Motor neuron (in vitro differentiated cells): Measurements from ENCODE around the gene TMEM259. TPM values are rescaled to one million over a fixed set of nuclear protein-coding genes. Genes with fewer than 3 reads are reported as not detected.
A peak's percentile ranks its signal among the peaks of the same experiment; 100 is the strongest.

Experiments
- ATAC-seq, 8 experiments: fragments of 200-7000 bp; cut with Tn5 transposase; replicated peaks in 6 of 8; 2 replicates each; pipeline ENCODE4 v1.8.0; 2021; ENCODE audit warnings: mild to moderate bottlenecking in 8 of 8, moderate library complexity in 8 of 8
- H3K27ac ChIP-seq, 2 donors: fragments of 250-450 bp; sonication (Bioruptor Pico); 2 replicates each; pipeline ENCODE4 v1.9.0; 2021; ENCODE audit warnings: antibody characterized with exemption in 2 of 2, mild to moderate bottlenecking in 2 of 2, moderate library complexity in 1 of 2
- H3K4me1 ChIP-seq, 2 donors: fragments of 250-450 bp; sonication (Bioruptor Pico); replicated peaks in 1 of 2; 2 replicates each; pipeline ENCODE4 v1.6.1; 2021; ENCODE audit warnings: antibody characterized with exemption in 2 of 2, mild to moderate bottlenecking in 2 of 2, moderate library complexity in 1 of 2
- H3K4me3 ChIP-seq, 5 donors: fragments of 250-450 bp; sonication (Bioruptor Pico); 2 replicates each; pipeline ENCODE4 v1.9.0; 2021; ENCODE audit warnings: antibody characterized with exemption in 5 of 5, mild to moderate bottlenecking in 5 of 5, moderate library complexity in 4 of 5
- WGBS, 10 experiments: fragments of 450-650 bp; shearing (Covaris generic); methylation state at CpG; one replicate each; pipeline ENCODE4 v1.0.0; 2022; 5-methylcytosine and 5-hydroxymethylcytosine counted together
- in situ Hi-C, 9 experiments: fragments of 400-800 bp; cut with MboI; loops; one replicate each; pipeline ENCODE4 v1.15.0; 2021; ENCODE audit warnings: low sequenced_read_pairs in 9 of 9, low pct_unique_long_range_greater_than_20kb in 2 of 9; ENCODE audit not compliant: unreplicated experiment in 9 of 9
- total RNA-seq, 8 experiments: library from RNA; unstranded; fragments of 300-600 nt; gene quantifications; 2 replicates each; pipeline versions ENCODE4 v1.2.3 to v1.2.4, GENCODE V29; 2022

TMEM259 gene
- total RNA-seq, 8 experiments from 2014 or later, result 59.4 to 125 (median 87.8) TPM

DNA sequence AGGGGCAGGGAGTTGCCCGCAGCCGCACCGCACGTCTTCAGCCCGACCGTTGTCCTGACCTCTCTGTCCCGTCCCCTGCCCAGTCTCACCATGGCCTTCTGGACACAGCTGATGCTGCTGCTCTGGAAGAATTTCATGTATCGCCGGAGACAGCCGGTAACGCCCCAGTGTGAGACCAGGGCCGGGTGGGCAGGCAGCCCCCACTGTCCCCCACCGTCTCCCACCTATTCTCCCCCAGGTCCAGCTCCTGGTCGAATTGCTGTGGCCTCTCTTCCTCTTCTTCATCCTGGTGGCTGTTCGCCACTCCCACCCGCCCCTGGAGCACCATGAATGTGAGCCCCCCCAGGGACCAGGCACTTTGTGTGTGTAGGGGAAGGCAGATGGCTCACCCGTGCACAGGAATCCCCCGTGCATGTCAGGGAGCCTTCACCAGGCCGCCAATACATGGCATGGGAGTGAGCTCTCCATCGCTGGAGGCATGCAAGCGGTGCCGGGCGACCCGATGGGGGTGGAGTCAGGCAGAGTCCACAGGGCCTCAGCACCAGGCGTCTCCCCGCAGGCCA, 20.4 kb upstream of the TMEM259 start:
- peak overlapping the region; percentile 43 to 57 (median 48) for H3K4me3 ChIP-seq
- WGBS, 10 experiments, result 0 to 80% (median 66%) methylated on average over 2 to 9 of the region's 26 CpGs; no CpG with 5 or more reads in 6 of the 10 experiments
- in situ Hi-C loops, result no loop called here
- ATAC-seq, result peak in 1 of 8 experiments; percentile 5
- H3K4me1 ChIP-seq, result peaks cover 3 to 6% of the 10 kb centered on the region in 2 donors
- no peak overlapping the region for H3K27ac ChIP-seq

DNA sequence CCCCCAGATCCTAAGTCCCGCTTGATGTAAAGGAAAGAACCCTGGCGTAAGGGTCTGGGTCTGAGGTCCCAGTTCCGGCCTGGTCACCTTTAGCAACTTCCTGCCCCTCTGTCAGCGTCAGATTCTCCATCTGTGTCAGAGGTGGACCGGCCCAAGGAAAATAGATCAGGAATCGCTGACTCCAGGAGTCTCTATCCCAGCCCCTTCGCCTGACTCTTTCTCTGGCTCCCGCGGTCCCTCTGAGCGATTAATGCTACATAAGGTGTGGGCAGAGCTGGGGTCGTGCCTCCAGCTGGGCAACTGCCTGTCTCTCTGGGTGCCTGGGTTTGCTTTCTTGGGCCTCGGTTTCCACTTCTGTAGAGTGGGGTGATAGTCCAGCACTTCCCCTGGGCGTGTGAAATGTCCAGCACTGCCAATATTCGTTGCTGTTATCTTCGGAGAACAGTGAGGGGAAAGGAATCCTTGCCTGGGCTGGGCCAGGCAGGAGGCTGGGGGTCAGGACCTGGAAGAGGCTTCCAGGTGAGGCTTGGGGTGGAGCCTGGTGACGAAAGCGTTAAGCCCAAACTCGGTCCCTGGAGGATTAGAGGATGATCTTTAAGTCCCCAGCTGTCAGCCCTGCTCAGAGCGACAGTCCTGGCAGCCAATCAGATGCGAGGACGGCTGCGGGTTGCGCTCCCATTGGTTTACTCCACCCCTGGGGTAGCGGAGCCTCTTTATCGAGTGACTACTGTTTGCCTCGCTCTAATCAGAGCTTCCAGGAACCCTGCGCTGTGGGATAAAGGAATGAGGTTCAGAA, 19.8 kb upstream of the TMEM259 start:
- Histone ChIP-seq H3K4me1 (peaks cover 3 to 6% of the 10 kb centered on the region in 2 donors), H3K27ac (no peak overlapping the region), H3K4me3 (peak overlapping the region; percentile 43 to 57 (median 48))
- in situ Hi-C loops, result no loop called here
- peak; percentile 46 to 72 (median 68) for ATAC-seq
- WGBS, 10 experiments, result 0 to 20% (median 2%) methylated on average over 1 to 15 of the region's 27 CpGs; no CpG with 5 or more reads in 3 of the 10 experiments

DNA sequence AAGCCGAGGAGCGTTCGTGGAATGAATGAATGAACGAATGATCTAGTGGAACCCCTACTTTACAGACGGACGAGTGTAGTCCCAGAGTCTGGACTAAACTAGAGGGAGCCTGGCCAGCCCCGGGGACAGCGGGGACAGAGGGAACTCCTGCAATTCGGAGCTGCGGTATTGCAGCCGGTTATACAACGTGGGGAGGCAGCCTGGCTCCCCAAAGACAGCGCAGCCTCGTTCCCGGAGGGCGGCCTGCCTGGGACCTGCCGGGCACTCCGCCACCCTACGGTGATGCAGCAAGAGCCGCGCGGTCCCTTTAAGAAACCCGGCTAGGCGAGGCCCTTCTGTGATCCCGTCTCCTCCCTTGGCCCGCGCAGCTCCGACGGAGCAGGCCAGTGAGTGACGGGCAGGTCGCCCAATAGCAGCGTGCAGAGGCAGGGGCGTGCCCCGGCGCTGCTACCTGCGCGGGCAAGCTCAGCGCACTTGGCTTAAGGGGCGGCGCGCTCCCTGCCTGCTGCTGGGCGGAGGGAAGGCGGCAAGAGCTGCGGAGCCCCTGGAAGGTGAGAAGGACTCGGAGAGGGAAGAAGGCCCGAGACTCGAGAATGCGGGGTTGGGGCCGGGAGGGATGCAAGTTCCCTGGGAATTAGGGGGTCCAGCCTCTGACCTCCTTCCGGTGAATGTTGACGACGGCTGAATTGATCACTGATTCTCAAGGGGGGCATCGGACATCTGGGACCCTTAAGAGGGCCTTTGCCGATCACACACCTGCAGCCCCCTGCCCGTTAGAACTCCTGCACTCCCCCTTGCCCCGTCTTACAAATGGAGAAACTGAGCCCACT, 18.9 kb upstream of the TMEM259 start, which contains the start of gene ABCA7:
TSS of gene ABCA7 (plus strand) at position 462 of the 830 bp plus-strand sequence. CDS start 1,255 bp downstream, outside the sequence.
- no peak within 1 kb of the TSS for H3K27ac ChIP-seq
- in situ Hi-C loops, result no loop called here
- peak; percentile 57 to 95 (median 92) for ATAC-seq

DNA sequence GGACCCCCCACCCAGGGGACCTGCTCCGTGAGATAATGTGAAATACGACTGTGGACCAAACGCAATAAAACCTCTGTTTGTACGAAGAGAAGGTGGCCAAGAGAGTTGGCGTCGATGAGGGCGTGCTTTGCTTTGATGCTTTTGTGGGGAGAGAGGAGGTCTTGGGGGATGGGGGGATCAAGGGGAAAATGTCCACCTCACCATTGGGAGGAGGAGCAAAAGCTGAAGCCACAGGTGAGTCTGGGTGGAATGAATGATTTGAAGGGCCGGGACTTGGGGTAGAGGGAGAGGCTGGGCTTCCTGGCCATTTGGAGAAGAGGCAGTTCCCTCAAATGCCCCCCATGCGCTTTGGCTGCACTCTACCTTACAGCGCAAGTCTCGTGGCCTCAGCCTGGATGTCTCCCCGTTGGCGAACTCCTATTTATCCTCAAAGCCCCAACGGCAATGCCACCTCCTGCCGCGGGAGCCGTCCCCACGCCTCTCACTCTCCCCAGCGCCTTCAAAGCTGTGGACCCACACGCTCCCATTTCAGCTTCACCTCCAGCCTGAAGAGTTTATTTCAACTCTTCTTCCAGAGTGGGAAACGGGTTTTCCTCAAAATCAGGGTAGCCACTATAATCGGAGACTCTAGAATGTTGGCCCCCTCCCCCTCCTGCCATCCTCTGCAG, 18.2 kb upstream of the TMEM259 start:
- in situ Hi-C loops, result no loop called here
- H3K4me1 ChIP-seq, result peaks cover 3 to 6% of the 10 kb centered on the region in 2 donors
- 25 to 53% (median 39%) methylated on average over 2 to 7 of the region's 22 CpGs; no CpG with 5 or more reads in 4 of the 10 experiments for WGBS, 10 experiments
- peak overlapping the region in 3 of 5 donors; percentile 48 to 57 (median 50) for H3K4me3 ChIP-seq
- no peak for ATAC-seq
- no peak overlapping the region for H3K27ac ChIP-seq

More for the DNA sequence above, 18.9 kb upstream of the TMEM259 start, which contains the start of gene ABCA7:
- 0 to 20% (median 4%) methylated on average over 1 to 15 of the region's 56 CpGs; no CpG with 5 or more reads in 2 of the 10 experiments for WGBS, 10 experiments
- Histone ChIP-seq H3K4me3 (peak within 1 kb of the TSS; percentile 43 to 57 (median 48)), H3K4me1 (peaks cover 3 to 6% of the 10 kb centered on the region in 2 donors)

DNA sequence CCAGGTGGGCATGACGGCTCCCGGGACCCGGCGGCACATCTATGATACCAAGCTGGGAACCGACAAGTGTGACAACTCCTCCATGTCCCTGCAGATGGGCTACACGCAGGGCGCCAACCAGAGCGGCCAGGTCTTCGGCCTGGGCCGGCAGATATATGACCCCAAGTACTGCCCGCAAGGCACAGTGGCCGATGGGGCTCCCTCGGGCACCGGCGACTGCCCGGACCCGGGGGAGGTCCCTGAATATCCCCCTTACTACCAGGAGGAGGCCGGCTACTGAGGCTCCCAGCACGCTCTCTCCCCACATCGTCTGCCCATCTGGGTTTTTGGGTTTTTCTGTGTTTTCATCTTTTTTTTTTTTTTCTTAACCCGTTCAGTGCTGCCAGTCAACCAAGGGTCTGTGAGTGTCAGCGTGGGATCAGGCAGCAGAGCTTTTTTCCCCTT, 16.7 kb upstream of the TMEM259 start:
- Histone ChIP-seq H3K4me3 (no peak overlapping the region), H3K4me1 (peaks cover 3 to 6% of the 10 kb centered on the region in 2 donors), H3K27ac (no peak overlapping the region)
- in situ Hi-C loops, result no loop called here
- WGBS, 10 experiments, result 68 to 100% (median 80%) methylated on average over 1 to 13 of the region's 22 CpGs; no CpG with 5 or more reads in 5 of the 10 experiments
- no peak for ATAC-seq

DNA sequence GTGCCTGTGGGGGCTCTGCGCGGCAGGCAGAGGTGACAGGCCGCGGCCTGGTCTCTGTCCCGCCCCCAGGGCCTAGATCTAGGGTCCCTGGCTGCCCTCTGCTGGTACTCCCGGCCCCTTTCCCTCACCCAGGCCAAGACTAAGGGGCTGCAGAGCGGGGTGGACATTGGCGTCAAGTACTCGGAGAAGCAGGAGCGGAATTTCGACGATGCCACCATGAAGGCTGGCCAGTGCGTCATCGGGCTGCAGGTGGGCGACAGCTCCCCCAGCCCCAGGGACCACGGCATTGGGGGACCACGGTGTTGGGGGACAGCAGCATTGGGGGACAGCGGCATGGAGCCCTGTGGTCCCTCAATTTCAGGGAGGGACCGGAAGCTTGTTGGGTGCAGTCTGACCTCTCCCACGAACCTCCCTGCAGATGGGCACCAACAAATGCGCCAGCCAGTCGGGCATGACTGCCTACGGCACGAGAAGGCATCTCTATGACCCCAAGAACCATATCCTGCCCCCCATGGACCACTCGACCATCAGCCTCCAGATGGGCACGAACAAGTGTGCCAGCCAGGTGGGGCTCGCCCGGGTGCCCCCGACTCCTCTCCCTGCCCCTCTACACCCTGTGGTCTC, 15.2 kb upstream of the TMEM259 start:
- Histone ChIP-seq H3K27ac (no peak overlapping the region), H3K4me3 (no peak overlapping the region), H3K4me1 (peaks cover 2 to 3% of the 10 kb centered on the region in 2 donors)
- in situ Hi-C loops, result no loop called here
- ATAC-seq, result no peak
- WGBS, 10 experiments, result 95 to 100% methylated on average over 3 to 11 of the region's 29 CpGs; no CpG with 5 or more reads in 8 of the 10 experiments

DNA sequence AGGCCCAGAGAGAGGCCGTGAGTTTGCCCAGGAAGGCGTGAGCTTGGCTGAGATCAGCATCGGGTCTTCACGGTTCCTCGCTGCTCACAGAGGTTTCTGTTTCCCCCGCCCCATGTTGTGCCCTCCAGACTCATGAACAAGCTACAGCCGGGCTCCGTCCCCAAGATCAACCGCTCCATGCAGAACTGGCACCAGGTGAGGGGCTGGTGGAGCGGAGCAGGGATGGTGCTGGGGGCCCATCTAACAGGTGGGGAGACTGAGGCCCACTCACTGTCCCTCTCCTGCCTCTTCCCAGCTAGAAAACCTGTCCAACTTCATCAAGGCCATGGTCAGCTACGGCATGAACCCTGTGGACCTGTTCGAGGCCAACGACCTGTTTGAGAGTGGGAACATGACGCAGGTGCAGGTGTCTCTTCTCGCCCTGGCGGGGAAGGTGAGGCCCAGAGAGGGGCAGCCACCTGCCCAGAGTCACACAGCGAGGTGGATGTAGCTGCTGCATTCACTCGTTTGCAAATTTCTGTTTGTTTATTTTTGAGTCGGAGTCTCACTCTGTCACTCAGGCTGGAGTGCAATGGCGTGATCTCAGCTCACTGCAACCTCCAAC, 11.4 kb upstream of the TMEM259 start:
- in situ Hi-C loops, result no loop called here
- Histone ChIP-seq H3K4me1 (peaks cover 0 to 5% of the 10 kb centered on the region in 2 donors), H3K27ac (no peak overlapping the region), H3K4me3 (no peak overlapping the region)
- no peak for ATAC-seq
- WGBS, 10 experiments, result 78 to 99% (median 94%) methylated on average over 4 to 12 of the region's 20 CpGs; no CpG with 5 or more reads in 4 of the 10 experiments

DNA sequence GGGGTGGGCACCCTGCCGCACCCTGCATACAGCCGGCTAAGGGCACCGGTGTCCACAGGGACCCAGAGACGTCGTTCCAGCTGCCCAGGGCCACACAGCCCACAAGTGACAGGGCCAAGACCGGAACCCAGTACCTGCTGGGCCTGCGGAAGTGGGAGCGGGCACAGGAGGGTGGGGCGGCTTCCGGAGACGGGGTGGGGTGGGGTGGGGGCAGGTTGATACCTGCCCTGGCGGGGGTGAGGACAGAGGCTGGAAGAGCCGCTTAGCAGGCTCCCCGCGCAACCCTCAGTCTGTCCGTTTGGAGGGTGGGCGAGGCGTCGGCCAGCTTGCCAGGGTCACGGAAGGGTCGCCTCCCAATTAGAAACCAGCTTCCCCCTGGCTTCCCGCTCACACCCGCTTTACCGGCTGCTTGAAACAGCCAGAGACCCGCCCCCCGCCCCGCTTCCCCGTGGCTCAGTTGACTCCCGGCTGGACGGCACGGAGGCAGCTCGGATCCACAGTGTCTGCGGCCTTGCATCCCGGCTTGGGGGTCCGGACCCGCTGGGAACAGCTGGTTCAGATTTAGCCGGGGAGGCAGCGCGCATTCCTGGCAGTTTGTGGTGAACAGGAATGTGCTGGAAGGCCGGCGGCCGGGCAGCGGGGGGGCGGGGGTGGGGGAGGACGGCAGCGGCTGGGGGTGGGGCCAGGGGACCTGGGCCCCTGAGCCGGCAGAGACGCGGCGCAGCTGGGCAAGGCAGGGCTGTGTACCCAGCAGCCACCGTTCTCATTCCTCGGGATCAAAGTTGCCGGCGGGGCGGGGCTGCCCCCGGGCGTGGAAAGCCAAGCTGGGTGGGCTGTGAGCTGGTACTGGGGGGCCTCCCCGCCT, 7.4 kb upstream of the TMEM259 start:
- ATAC-seq, result peak; percentile 43 to 72 (median 60)
- 0% methylated on average over 1 to 4 of the region's 58 CpGs; no CpG with 5 or more reads in 8 of the 10 experiments for WGBS, 10 experiments
- Histone ChIP-seq H3K4me1 (peaks cover 0 to 5% of the 10 kb centered on the region in 2 donors), H3K27ac (peak overlapping the region; percentile 25 to 49), H3K4me3 (peak overlapping the region; percentile 47 to 89 (median 78))
- in situ Hi-C loops, result no loop called here

DNA sequence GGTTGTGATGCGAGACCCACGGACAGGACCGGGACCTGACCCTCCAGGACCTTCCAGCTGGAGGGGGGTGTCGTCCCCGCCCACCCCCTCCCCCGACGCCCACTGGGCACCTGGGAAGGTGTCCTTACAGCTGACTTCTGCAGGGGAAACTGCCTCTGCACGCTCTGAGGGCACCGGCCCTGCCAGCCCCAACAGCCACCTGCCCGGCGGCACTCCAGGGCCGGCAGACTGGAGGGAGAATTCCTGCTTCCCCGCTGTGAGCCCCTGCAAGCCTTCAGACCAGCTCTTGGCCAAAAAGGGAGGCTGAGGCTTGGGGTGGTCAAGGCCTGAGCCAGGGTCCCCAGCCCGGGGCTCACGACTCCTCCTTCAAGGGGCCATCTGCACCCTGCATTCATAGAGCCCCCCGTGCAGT, 6.7 kb upstream of the TMEM259 start:
- ATAC-seq, result peak in 1 of 8 experiments; percentile 2
- Histone ChIP-seq H3K27ac (no peak overlapping the region), H3K4me1 (peaks cover 0 to 5% of the 10 kb centered on the region in 2 donors), H3K4me3 (peak overlapping the region; percentile 47 to 89 (median 78))
- in situ Hi-C loops, result no loop called here
- WGBS, 10 experiments, result 0 to 3% methylated on average over 5 to 6 of the region's 16 CpGs; no CpG with 5 or more reads in 8 of the 10 experiments

DNA sequence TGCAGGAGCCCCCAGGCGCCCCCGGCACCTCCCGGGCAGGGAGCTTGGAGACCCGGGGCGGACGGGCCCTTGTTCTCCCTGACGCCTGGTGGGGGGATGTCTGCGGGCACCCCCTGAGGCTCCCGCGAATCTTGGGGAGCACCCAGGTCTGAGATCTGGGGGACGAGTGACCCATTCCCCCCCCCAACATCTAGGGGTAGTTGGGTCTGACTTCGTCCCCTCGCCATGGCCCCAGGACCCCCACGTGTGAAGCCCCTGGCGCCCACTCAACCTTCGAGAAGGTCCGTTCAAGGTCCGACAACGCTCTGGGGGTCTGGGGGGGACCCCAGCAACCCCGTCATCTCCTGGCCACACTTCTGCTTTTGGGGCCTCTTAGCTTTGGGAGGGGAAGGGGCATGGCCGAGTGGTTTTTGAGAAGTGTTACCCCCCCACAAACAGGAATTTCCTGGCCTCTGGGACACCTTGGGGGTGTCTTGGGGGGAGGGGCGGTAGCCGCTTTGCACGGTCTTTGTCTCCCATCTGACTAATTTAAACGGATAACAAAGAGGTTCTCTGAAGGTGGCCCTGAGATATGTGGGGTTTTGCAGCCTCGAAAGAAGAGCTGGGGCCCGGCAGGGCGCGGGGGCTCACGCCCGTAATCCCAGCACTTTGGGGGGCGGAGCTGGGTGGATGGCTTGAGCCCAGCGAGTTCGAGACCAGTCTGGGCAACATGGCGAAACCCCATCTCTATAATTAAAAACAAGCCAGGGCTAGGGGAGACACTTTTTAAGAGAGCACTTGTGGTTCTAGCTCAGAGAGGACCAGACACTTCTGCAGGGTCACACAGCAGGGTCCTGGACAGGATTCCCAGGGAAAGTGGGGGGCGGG, 6.1 kb upstream of the TMEM259 start:
- peak overlapping the region; percentile 47 to 89 (median 78) for H3K4me3 ChIP-seq
- in situ Hi-C loops, result no loop called here
- peak in 4 of 8 experiments; percentile 1 to 3 (median 2) for ATAC-seq
- H3K27ac ChIP-seq, result peak overlapping the region; percentile 82 to 91
- 0 to 20% (median 2%) methylated on average over 1 to 7 of the region's 36 CpGs; no CpG with 5 or more reads in 6 of the 10 experiments for WGBS, 10 experiments
- H3K4me1 ChIP-seq, result peaks cover 0 to 5% of the 10 kb centered on the region in 2 donors
